ENCODE results near the gene PACS2. TPM values are rescaled to one million over a fixed set of nuclear protein-coding genes. Genes with fewer than 3 reads are reported as not detected.

PACS2 gene
- polyA plus RNA-seq, 2 donors, result 17.8 to 39.2 TPM

Other genes with a start within 250 kb of the PACS2 start
- gene GPR132, start 249.3 kb upstream of the PACS2 start, polyA plus RNA-seq, result under 1 TPM; 0.42 to 0.47 TPM
- 10 to 100 TPM; 18.7 to 32.4 TPM for gene JAG2, start 146.0 kb upstream of the PACS2 start, polyA plus RNA-seq
- 10 to 100 TPM; 16.1 to 25.5 TPM for gene NUDT14, start 133.4 kb upstream of the PACS2 start, polyA plus RNA-seq
- 10 to 100 TPM; 47.5 to 49.8 TPM for gene BTBD6, start 66.2 kb upstream of the PACS2 start, polyA plus RNA-seq
- 10 to 100 TPM; 11.1 to 30.2 TPM for gene BRF1, start 13.7 kb upstream of the PACS2 start, polyA plus RNA-seq
- gene TEX22, start 83.8 kb downstream of the PACS2 start, polyA plus RNA-seq, result under 1 TPM; 0.06 to 0.14 TPM
- 10 to 100 TPM; 37.4 to 70.4 TPM for gene MTA1, start 105.1 kb downstream of the PACS2 start, polyA plus RNA-seq
- 100 to 1,000 TPM in 1 of 2 donors, 10 to 100 TPM in 1; 99.5 to 145 TPM for gene CRIP2, start 160.1 kb downstream of the PACS2 start, polyA plus RNA-seq
- gene CRIP1, start 172.1 kb downstream of the PACS2 start, polyA plus RNA-seq, result 10 to 100 TPM; 78.0 to 99.3 TPM
- 10 to 100 TPM; 11.8 to 17.6 TPM for gene TEDC1, start 176.5 kb downstream of the PACS2 start, polyA plus RNA-seq
- gene TMEM121, start 211.8 kb downstream of the PACS2 start, polyA plus RNA-seq, result 1 to 10 TPM in 1 of 2 donors, under 1 TPM in 1; 0.29 to 1.3 TPM

All from esophagus (tissue), 2 donors.